Mucosa of descending colon (tissue), 3 donors: ENCODE measurements around the gene ANKRD35. TPM values are rescaled to one million over a fixed set of nuclear protein-coding genes. Genes with fewer than 3 reads are reported as not detected.

Experiments
- ATAC-seq: fragments of 200-7000 bp; cut with Tn5 transposase; one replicate; pipeline ENCODE4 v1.9.1; 2020; ENCODE audit warnings: mild to moderate bottlenecking, moderate library complexity
- DNase-seq, 3 donors: peaks; one replicate each; pipeline ENCODE4 v3.0.0-alpha.2; 2020
- H3K36me3 ChIP-seq: fragments of 200-600 bp; one replicate; pipeline ENCODE4 v1.8.0; 2021; ENCODE audit warnings: low read depth, mild to moderate bottlenecking
- H3K4me1 ChIP-seq: fragments of 200-600 bp; one replicate; pipeline ENCODE4 v1.8.0; 2021; ENCODE audit warnings: low read depth, mild to moderate bottlenecking
- H3K4me3 ChIP-seq: fragments of 200-600 bp; one replicate; pipeline ENCODE4 v1.8.0; 2021; ENCODE audit warnings: mild to moderate bottlenecking
- H3K9me3 ChIP-seq: fragments of 200-600 bp; one replicate; pipeline ENCODE4 v1.8.0; 2021; ENCODE audit warnings: mild to moderate bottlenecking
- CTCF ChIP-seq: fragments of 200-600 bp; IDR thresholded peaks from one replicate; pipeline ENCODE4 v1.8.0; 2022; ENCODE audit warnings: antibody characterized with exemption, mild to moderate bottlenecking
- intact Hi-C, 2 donors: fragments of 100-400 bp; cut with DNase I in 1 of 2; cut with micrococcal nuclease in 1 of 2; formaldehyde crosslinking; loops; one replicate each; pipeline versions ENCODE4 v1.11.0 to v1.11.1; 2022; cut with DNase I, micrococcal nuclease
- total RNA-seq, 3 donors: library from RNA; stranded (reverse); fragmentation: NEBNext Ultra II Directional in 2 of 3; extraction: Animal tissue kit (Norgen Biotek cat#: 25700) in 2 of 3; gene quantifications; one replicate each; pipeline versions ENCODE4 v1.2.1 to v1.2.4, GENCODE V29; 2021 to 2023
- donor health status: DM: no; HTN: no; CAD: no; lungs with moderate emphysema.
- donor health status: DM: no; HTN: no; CAD: no.
- donor health status: DM: no; HTN: yes; CAD: no.

ANKRD35 gene
- total RNA-seq, 3 donors from 2014 or later, result 0.26 to 5.6 (median 0.99) TPM

GRCh38 chr1:145898756-145899155, 13.1 kb upstream of the ANKRD35 start:
- Histone ChIP-seq H3K4me1 (no peaks in the 10 kb centered on the region), H3K9me3 (no peaks in the 10 kb centered on the region), H3K36me3 (no peaks in the 10 kb centered on the region), H3K4me3 (no peak overlapping the region)
- intact Hi-C loops, result loop anchor here in 1 of 2 donors (10.0 kb wide), 1 partner anchor 116 kb away; no protein-coding TSS in a partner anchor
- TF ChIP-seq CTCF, result no peak
- DNase-seq (no peak), ATAC-seq (no peak)

- H3K36me3 ChIP-seq, result no peaks in the 10 kb centered on the region
- H3K4me3 ChIP-seq, result no peak overlapping the region
- no peaks in the 10 kb centered on the region for H3K4me1 ChIP-seq
- DNase-seq, result no peak
- no peaks in the 10 kb centered on the region for H3K9me3 ChIP-seq
- intact Hi-C loops, result loop anchor here in 1 of 2 donors (10.0 kb wide), 1 partner anchor 117 kb away; no protein-coding TSS in a partner anchor
- no peak for ATAC-seq
- no peak for TF ChIP-seq CTCF
Measured at GRCh38 chr1:145897969-145898368, 12.3 kb upstream of the ANKRD35 start.

- no peak for TF ChIP-seq CTCF
- DNase-seq (no peak), ATAC-seq (no peak)
- Histone ChIP-seq H3K36me3 (no peaks in the 10 kb centered on the region), H3K4me1 (peaks cover 12% of the 10 kb centered on the region), H3K4me3 (no peak overlapping the region), H3K9me3 (no peaks in the 10 kb centered on the region)
- intact Hi-C loops, result loop anchor here in 1 of 2 donors (10.0 kb wide), 1 partner anchor 119 kb away; no protein-coding TSS in a partner anchor
Measured at GRCh38 chr1:145895471-145895870, 9.8 kb upstream of the ANKRD35 start.

- Histone ChIP-seq H3K9me3 (no peaks in the 10 kb centered on the region), H3K4me3 (no peak overlapping the region), H3K4me1 (peaks cover 12% of the 10 kb centered on the region), H3K36me3 (no peaks in the 10 kb centered on the region)
- intact Hi-C loops, result loop anchor here in 1 of 2 donors (10.0 kb wide), 1 partner anchor 121 kb away; no protein-coding TSS in a partner anchor
- ATAC-seq (no peak), DNase-seq (no peak)
- TF ChIP-seq CTCF, result no peak
Measured at GRCh38 chr1:145893306-145894055, 7.8 kb upstream of the ANKRD35 start.

GRCh38 chr1:145892486-145893087, 6.9 kb upstream of the ANKRD35 start:
- DNase-seq, result no peak
- Histone ChIP-seq H3K36me3 (no peaks in the 10 kb centered on the region), H3K9me3 (no peaks in the 10 kb centered on the region), H3K4me3 (no peak overlapping the region), H3K4me1 (peaks cover 12% of the 10 kb centered on the region)
- intact Hi-C loops, result loop anchor here in 1 of 2 donors (10.0 kb wide), 1 partner anchor 122 kb away; no protein-coding TSS in a partner anchor
- TF ChIP-seq CTCF, result no peak
- no peak for ATAC-seq
